IgD-negative memory B cell (primary cell): Measurements from ENCODE around the gene KISS1R. TPM values are rescaled to one million over a fixed set of nuclear protein-coding genes. Genes with fewer than 3 reads are reported as not detected.
"Not testable (repeated sequence)": the region's sequence is repeated elsewhere in the genome, so short reads cannot be mapped to it uniquely, and the experiment has no call there.

Experiments used
- H3K27ac Mint-ChIP-seq, 3 donors: one replicate each; pipeline ENCODE4 v1.8.0; 2020 to 2022; ENCODE audit warnings: mild to moderate bottlenecking in 3 of 3, mixed read lengths in 3 of 3, moderate library complexity in 1 of 3
- H3K27me3 Mint-ChIP-seq: one replicate; pipeline ENCODE4 v1.8.0; 2021; ENCODE audit warnings: mixed read lengths
- H3K36me3 Mint-ChIP-seq: one replicate; pipeline ENCODE4 v1.8.0; 2020; ENCODE audit warnings: mild to moderate bottlenecking, mixed read lengths
- H3K4me1 Mint-ChIP-seq, 3 donors: one replicate each; pipeline ENCODE4 v1.8.0; 2020 to 2022; ENCODE audit warnings: mixed read lengths in 3 of 3, mild to moderate bottlenecking in 1 of 3
- H3K4me3 Mint-ChIP-seq, 4 donors: one replicate each; pipeline ENCODE4 v1.8.0; 2020 to 2022; ENCODE audit warnings: mild to moderate bottlenecking in 4 of 4, mixed read lengths in 4 of 4, moderate library complexity in 3 of 4
- H3K9me3 Mint-ChIP-seq, 3 donors: one replicate each; pipeline ENCODE4 v1.8.0; 2020 to 2021; ENCODE audit warnings: mixed read lengths in 3 of 3, mild to moderate bottlenecking in 1 of 3
- polyA plus RNA-seq: library from polyadenylated mRNA; unstranded; fragments of 300-500 nt; fragmentation: Illumina TruSeq; gene quantifications from one replicate; pipeline ENCODE4 v1.2.3, GENCODE V29; 2021

KISS1R gene
- polyA plus RNA-seq, 1 donor from 2014 or later = 3.9 TPM

DNA sequence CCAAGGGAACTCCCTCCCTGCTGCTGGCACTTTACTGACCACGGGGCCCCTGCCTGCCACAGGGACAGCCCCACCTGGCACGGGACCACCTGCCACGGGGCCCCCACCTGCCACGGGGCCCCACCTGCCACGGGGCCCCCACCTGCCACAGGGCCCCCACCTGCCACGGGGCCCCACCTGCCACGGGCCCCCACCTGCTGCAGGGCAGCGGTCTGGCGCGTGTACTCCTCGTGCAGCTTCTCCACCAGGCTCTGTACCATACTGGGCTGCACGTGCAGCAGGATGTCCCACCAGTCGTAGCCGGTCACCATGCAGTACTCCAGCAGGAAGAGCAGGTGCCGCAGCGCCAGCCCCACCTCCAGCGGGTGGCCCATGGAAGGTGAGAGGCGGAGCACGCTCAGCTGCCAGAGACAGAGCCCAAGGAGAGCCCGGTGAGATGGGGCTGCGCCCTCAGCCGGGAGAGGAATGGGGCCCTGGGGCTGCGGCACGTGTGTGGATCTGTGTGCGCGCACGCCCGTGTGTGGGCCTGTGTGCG is 40.3 kb upstream of the KISS1R start:
- Mint-ChIP-seq H3K27ac (peak overlapping the region in 1 of 3 donors; percentile 28), H3K27me3 (no peaks in the 10 kb centered on the region), H3K4me3 (no peak overlapping the region), H3K36me3 (peaks cover 2% of the 10 kb centered on the region), H3K9me3 (no peaks in the 10 kb centered on the region), H3K4me1 (peaks cover 4 to 7% (median 6%) of the 10 kb centered on the region in 3 donors)

DNA sequence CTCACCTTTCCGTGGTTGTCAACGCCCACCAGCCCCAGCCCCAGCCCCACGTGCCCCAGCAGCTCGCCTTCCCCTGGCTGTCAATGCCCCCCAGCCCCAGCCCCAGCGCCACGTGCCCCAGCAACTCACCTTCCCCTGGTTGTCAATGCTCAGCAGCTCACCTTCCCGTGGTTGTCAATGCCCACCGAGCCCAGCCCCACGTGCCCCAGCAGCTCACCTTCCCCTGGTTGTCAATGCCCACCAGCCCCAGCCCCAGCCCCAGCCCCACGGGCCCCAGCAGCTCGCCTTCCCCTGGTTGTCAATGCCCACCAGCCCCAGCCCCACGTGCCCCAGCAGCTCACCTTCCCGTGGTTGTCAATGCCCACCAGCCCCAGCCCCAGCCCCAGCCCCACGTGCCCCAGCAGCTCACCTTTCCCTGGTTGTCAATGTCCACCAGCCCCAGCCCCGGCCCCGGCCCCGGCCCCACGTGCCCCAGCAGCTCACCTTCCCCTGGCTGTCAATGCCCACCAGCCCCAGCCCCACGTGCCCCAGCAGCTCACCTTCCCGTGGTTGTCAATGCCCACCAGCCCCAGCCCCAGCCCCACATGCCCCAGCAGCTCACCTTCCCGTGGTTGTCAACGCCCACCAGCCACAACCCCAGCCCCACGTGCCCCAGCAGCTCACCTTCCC is 39.0 kb upstream of the KISS1R start:
- not testable (repeated sequence) for H3K27ac Mint-ChIP-seq, H3K36me3 Mint-ChIP-seq, H3K9me3 Mint-ChIP-seq, H3K27me3 Mint-ChIP-seq, H3K4me1 Mint-ChIP-seq, H3K4me3 Mint-ChIP-seq

DNA sequence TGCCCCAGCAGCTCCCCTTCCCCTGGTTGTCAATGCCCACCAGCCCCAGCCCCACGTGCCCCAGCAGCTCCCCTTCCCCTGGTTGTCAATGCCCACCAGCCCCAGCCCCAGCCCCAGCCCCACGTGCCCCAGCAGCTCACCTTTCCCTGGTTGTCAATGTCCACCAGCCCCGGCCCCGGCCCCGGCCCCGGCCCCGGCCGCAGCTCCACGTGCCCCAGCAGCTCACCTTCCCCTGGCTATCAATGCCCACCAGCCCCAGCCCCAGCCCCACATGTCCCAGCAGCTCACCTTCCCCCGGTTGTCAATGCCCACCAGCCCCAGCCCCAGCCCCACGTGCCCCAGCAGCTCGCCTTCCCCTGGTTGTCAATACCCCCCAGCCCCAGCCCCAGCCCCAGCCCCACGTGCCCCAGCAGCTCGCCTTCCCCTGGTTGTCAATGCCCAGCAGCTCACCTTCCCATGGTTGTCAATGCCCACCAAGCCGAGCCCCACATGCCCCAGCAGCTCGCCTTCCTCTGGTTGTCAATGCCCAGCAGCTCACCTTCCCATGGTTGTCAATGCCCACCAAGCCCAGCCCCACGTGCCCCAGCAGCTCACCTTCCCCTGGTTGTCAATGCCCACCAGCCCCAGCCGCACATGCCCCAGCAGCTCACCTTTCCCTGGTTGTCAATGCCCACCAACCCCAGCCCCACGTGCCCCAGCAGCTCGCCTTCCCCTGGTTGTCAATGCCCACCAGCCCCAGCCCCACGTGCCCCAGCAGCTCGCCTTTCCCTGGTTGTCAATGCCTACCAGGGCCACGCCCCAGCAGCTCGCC is 38.2 kb upstream of the KISS1R start:
- not testable (repeated sequence) for H3K27ac Mint-ChIP-seq, H3K27me3 Mint-ChIP-seq, H3K4me1 Mint-ChIP-seq, H3K4me3 Mint-ChIP-seq, H3K9me3 Mint-ChIP-seq, H3K36me3 Mint-ChIP-seq

DNA sequence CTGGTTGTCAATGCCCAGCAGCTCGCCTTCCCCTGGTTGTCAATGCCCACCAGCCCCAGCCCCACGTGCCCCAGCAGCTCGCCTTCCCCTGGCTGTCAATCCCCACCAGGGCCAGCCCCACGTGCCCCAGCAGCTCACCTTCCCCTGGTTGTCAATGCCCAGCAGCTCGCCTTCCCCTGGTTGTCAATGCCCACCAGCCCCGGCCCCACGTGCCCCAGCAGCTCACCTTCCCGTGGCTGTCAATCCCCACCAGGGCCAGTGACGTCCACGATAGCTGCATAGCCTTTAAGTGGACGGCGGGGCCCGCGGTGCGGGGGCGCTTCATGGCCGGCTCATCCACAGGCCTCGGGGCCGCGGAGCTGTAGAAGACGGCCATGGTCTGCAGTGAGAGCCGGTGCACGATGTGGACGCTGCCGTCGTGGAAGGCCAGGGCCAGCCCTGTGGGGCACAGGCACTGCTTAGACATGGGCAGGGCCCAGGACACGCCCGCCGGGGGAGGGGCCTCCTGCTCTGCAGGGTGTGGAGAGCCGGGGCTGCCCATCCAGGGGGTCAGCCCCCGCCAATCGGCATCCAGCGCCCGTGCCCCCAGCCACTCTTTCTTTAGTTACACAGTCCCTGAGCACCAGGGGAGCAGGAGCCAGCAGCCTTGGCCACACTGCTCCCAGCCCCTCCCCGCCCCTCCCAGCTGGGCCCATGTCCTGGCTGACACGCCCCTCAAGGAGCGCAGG is 37.3 kb upstream of the KISS1R start:
- peaks cover 0 to 7% (median 1%) of the 10 kb centered on the region in 3 donors for H3K4me1 Mint-ChIP-seq
- no peak overlapping the region for H3K27ac Mint-ChIP-seq

DNA sequence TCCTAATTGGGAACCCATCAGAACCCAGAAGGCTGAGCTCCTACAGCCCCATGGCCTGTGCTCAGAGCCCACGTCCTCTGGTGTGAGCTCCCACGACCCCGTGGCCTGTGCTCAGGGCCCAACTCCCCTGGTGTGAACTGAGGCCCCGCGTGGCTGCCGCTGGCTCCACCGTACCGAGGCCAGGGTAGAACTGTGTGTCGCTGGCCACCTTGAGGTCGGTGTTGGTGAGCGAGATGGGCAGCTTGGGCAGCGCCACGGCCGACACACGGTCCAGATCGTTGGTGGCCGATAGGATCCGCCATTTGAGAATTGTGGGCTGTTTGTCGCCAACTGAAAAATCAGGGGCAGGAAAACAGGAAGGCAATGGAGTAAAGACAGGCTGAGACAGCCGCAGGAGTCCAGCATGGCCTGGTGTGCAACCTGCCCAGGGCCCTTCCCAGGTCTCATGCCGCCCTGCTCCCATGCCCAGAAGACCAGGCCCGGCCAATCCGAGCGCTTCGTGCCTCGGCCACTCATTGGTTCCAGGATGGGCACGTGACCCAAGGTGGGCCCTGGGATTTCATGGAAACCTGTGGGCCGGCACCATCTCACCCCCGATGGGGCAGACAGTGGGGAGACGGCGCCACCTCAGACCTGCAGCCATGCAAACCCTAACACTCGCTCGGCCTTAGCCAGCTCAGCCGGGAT is 35.6 kb upstream of the KISS1R start:
- Mint-ChIP-seq H3K36me3 (no peaks in the 10 kb centered on the region), H3K4me1 (peaks cover 0 to 2% (median 0%) of the 10 kb centered on the region in 3 donors), H3K4me3 (no peak overlapping the region), H3K27me3 (no peaks in the 10 kb centered on the region), H3K9me3 (no peaks in the 10 kb centered on the region), H3K27ac (peak overlapping the region in 1 of 3 donors; percentile 74)

More for the DNA sequence above, 37.3 kb upstream of the KISS1R start:
- Mint-ChIP-seq H3K27me3 (no peaks in the 10 kb centered on the region), H3K36me3 (peaks cover 2% of the 10 kb centered on the region), H3K4me3 (peak overlapping the region in 1 of 4 donors; percentile 27), H3K9me3 (no peaks in the 10 kb centered on the region)

DNA sequence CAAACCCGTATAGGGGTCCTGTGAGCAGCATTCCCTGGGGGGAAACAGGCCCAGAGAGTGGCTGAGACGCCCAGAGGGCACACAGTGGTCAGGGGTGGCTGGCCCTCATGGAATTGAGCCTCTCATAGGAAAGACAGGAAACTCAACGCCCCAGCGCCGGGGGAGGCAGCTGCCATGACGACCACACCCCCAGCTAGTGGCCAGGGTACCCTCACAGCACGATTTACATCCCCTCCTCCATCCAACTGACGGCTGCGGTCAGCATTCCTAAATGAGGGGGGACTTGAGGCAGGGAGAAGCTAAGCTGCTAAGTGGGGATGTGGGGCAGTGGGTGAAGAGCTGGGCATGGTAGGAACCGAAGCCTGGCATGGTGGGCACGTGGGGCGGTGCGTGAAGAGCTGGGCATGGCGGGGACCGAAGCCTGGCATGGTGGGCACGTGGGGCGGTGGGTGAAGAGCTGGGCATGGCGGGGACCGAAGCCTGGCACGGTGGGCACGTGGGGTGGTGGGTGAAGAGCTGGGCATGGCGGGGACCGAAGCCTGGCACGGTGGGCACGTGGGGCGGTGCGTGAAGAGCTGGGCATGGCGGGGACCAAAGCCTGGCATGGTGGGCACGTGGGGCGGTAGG is 34.1 kb upstream of the KISS1R start:
- Mint-ChIP-seq H3K36me3 (no peaks in the 10 kb centered on the region), H3K4me3 (no peak overlapping the region), H3K27me3 (no peaks in the 10 kb centered on the region), H3K9me3 (no peaks in the 10 kb centered on the region), H3K27ac (peak overlapping the region in 1 of 3 donors; percentile 74), H3K4me1 (peaks cover 0 to 7% (median 0%) of the 10 kb centered on the region in 3 donors)

DNA sequence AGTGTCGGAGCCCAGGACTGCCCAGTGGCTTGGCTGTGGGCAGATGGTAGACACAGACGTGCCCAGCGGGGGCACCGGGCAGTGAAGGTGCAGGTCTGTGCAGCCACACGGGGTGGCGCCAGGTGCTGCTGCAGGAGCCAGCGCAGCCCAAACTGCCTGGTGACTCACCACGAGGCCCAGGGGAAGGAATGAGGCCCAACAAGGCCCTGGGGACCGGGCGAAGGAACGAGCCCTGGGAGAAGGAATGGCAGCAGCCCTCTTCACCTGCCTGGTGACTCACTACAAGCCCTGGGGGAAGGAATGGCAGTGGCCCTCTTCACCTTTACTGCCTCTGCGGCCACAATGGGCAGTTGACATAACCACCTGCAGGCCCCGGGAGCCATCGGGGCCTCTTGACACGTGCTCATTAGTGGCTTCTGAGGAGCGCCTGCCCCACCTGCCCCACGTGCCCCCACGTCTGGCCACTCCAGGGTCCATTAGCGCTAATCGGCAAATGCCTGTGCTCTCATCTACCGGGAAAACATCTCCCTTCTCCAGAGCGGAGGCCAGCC is 33.4 kb upstream of the KISS1R start:
- no peaks in the 10 kb centered on the region for H3K27me3 Mint-ChIP-seq
- H3K4me3 Mint-ChIP-seq = no peak overlapping the region
- H3K27ac Mint-ChIP-seq = no peak overlapping the region
- no peaks in the 10 kb centered on the region for H3K36me3 Mint-ChIP-seq
- no peaks in the 10 kb centered on the region for H3K9me3 Mint-ChIP-seq
- H3K4me1 Mint-ChIP-seq = peaks cover 0 to 7% (median 5%) of the 10 kb centered on the region in 3 donors

DNA sequence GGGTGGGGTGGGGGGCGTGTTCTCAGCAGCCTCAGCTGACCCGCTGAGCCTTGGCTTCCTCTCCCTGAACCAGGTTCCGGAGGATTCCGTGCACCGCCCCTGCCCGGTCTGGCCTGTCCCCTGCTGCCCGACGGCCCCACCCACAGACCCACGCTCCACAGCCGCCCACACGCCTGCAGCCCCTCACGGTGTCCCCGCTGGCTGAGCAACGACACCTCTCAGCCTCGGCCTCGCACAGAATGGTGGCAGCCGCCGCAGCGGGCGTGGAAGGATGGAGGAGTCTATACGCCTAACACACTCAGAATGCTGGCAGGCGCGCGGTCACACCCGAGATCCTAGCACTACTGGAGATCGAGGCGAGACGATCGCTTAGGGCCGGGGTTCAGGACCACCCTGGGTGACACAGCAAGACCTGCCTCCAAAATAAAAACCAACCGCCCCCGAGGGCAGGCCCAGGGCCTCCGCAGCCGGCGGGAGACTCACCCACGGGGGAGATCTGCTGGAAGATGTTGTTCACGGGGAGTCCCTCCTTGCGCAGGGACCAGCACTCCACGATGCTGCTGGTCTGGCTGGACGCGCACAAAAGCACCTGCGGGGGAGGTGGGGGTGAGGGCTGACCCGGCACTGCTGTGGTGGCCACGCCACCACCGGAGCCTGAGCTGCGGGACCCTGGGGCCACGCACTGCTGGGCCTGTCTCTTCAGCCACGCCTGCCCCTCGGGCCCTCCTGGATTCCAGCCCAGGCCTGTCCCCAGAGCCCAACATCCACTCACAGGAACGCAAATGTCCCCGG is 32.5 kb upstream of the KISS1R start:
- H3K27ac Mint-ChIP-seq = no peak overlapping the region
- H3K4me1 Mint-ChIP-seq = peaks cover 3 to 7% (median 5%) of the 10 kb centered on the region in 3 donors
- no peaks in the 10 kb centered on the region for H3K9me3 Mint-ChIP-seq
- H3K36me3 Mint-ChIP-seq = no peaks in the 10 kb centered on the region
- H3K4me3 Mint-ChIP-seq = no peak overlapping the region
- no peaks in the 10 kb centered on the region for H3K27me3 Mint-ChIP-seq

DNA sequence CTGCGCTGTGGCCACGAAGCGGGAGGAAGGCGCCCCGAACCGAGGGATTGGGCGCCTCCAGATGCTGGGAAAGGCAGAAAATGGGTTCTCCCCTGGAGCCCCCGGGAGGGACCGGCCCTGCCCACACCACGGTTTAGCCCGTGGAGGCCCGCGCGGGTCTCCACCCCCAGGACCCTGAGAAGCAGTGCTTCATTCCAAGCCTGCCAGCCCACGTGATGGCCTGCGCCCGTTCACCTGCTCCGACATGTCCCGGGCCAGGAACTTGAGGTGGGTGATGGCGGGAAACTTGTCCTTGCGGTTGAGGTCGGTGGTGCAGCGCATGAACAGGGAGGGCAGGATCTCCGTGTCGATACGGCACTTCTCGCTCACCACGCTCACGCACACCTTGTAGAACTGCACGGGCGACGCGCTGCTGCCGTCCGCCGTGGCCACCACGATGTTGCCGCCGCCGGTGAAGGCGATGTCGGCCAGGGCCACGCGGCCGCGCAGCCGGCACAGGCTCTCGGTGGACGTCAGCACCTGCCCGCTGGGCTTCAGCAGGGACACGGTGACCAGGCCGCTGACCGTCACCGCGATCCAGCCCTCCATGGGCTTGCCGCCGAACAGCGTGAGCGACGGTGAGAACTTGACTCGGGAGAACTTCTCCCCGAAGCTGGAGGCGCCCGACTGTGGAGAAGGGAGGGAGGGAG is 31.5 kb upstream of the KISS1R start:
- H3K9me3 Mint-ChIP-seq = no peaks in the 10 kb centered on the region
- H3K4me1 Mint-ChIP-seq = peaks cover 3 to 8% (median 5%) of the 10 kb centered on the region in 3 donors
- no peak overlapping the region for H3K27ac Mint-ChIP-seq
- no peak overlapping the region for H3K4me3 Mint-ChIP-seq
- H3K27me3 Mint-ChIP-seq = no peaks in the 10 kb centered on the region
- H3K36me3 Mint-ChIP-seq = no peaks in the 10 kb centered on the region

DNA sequence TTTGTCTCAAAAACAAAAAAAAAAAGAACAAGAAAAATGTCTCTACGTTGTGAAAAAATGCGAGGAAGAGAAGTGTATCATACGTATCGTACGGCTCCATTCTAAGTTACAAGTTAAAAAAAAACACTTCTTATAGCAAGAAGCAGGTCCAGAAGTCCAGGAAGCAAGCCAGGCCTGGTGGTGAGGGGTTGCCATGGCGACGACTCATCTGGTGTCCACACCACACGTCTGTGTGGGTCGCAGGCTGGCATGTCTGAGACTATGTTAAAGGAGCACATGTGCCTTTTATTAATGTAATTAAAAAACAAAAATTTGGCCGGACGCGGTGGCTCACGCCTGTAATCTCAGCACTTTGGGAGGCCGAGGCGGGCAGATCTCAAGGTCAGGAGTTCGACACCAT is 30.1 kb upstream of the KISS1R start:
- H3K27ac Mint-ChIP-seq = peak overlapping the region in 2 of 3 donors; percentile 50 to 97

DNA sequence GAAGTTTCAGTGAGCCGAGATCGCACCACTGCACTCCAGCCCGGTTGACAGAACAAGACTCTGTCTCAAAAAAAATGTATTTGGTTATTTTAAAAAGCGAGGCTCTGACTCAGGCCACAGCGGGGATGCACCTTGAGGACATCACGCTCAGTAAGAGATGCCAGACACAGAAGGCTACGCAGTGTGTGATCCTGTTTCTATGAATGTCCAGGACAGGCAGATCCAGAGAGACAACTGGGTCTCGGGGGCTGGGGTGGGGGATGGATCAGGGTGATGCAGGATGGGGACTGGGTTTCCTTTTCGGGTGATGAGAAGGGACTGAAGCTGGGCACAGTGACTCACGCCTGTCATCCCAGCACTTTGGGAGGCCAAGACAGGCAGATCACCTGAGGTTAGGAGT is 29.5 kb upstream of the KISS1R start:
- no peaks in the 10 kb centered on the region for H3K9me3 Mint-ChIP-seq
- peak overlapping the region in 1 of 4 donors; percentile 96 for H3K4me3 Mint-ChIP-seq
- peaks cover 3 to 10% (median 5%) of the 10 kb centered on the region in 3 donors for H3K4me1 Mint-ChIP-seq
- H3K27ac Mint-ChIP-seq = peak overlapping the region in 2 of 3 donors; percentile 94 to 97
- H3K36me3 Mint-ChIP-seq = no peaks in the 10 kb centered on the region
- H3K27me3 Mint-ChIP-seq = no peaks in the 10 kb centered on the region

More for the DNA sequence above, 30.1 kb upstream of the KISS1R start:
- Mint-ChIP-seq H3K27me3 (no peaks in the 10 kb centered on the region), H3K9me3 (no peaks in the 10 kb centered on the region), H3K36me3 (no peaks in the 10 kb centered on the region), H3K4me3 (no peak overlapping the region), H3K4me1 (peaks cover 3 to 10% (median 5%) of the 10 kb centered on the region in 3 donors)

DNA sequence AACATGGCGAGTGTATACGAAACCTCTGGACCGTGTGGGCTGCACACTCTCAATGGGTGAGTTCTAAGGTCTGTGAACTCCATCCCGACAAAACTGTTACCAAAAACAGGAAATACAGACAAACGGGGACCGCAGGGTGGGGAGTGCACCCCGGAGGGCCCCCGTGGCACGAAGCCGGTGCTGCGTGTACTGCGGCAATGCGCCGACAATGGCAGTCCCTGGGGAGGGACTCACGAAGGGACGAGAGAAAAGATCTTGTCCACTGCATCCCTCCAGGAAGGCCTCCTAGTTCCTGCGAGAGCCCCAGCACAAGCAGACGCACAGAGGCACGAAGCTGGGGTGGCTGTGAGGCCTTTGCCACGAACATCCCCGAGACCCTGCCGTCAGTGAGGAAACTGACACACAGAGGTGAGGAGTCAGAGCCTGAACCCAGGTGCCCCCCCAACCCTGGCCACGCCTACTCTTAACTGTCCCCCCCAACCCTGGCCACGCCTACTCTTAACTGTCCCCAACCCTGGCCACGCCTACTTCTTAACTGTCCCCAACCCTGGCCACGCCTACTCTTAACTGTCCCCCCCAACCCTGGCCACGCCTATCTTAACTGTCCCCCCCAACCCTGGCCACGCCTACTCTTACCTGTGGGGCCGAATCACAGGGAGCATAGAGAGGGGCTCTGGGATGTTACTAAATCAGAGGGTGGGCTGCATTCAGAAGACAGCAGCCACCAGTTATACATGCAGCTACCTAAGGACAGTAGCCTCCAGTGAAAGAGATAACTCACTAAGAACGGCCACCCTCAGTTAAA is 28.4 kb upstream of the KISS1R start:
- H3K27ac Mint-ChIP-seq = peak overlapping the region in 2 of 3 donors; percentile 94 to 97
- H3K9me3 Mint-ChIP-seq = peaks cover 0 to 2% (median 0%) of the 10 kb centered on the region in 3 donors
- peaks cover 8 to 17% (median 10%) of the 10 kb centered on the region in 3 donors for H3K4me1 Mint-ChIP-seq
- H3K4me3 Mint-ChIP-seq = peak overlapping the region in 2 of 4 donors; percentile 72 to 96
- H3K36me3 Mint-ChIP-seq = no peaks in the 10 kb centered on the region
- peaks cover 2% of the 10 kb centered on the region for H3K27me3 Mint-ChIP-seq
